ENCODE results near the gene LYZL2. TPM values are rescaled to one million over a fixed set of nuclear protein-coding genes. Genes with fewer than 3 reads are reported as not detected.

Gene LYZL2
- total and polyA plus RNA-seq, 9 of the 15 experiments (the other 6 are each of a cell fraction or from before 2014, with no cell fraction given), result not detected

- TF ChIP-seq POU5F1 (IDR thresholded peaks at IDR 0.05; ENCODE audit: borderline replicate concordance, low read depth, low read length, partially characterized antibody) (no peak), SMAD1 (IDR thresholded peaks at IDR 0.05; ENCODE audit: low read depth, low read length, partially characterized antibody) (no peak), SRSF9 (IDR thresholded peaks at IDR 0.05; ENCODE audit: borderline replicate concordance, low read depth, low read length) (no peak), SRF (CRISPR knock-in tag; IDR thresholded peaks at IDR 0.05) (no peak), L3MBTL2 (IDR thresholded peaks at IDR 0.05) (0 out of 2 replicates have a peak, but pooled peaks have one; percentile 30), RFX5 (IDR thresholded peaks at IDR 0.05; ENCODE audit: low read depth, low read length) (no peak), ZNF699 (CRISPR knock-in tag; IDR thresholded peaks at IDR 0.05; ENCODE audit: insufficient replicate concordance) (no peak), ELF4 (CRISPR knock-in tag; IDR thresholded peaks at IDR 0.05) (no peak), TEAD2 (tag; IDR thresholded peaks at IDR 0.05) (no peak), SRSF1 (IDR thresholded peaks at IDR 0.05; ENCODE audit: low read depth, low read length) (no peak), ZNF3 (CRISPR knock-in tag; IDR thresholded peaks at IDR 0.05) (no peak), ETS1 (conservative IDR thresholded peaks at IDR 0.05; ENCODE audit: control insufficient read depth, low read depth, low read length) (no peak), SNIP1 (IDR thresholded peaks at IDR 0.05; ENCODE audit: low read depth) (no peak), MXI1 (IDR thresholded peaks at IDR 0.05; ENCODE audit: low read depth, low read length) (no peak), ZNF445 (CRISPR knock-in tag; IDR thresholded peaks at IDR 0.05; ENCODE audit: low read depth) (no peak), CAMTA2 (CRISPR knock-in tag; conservative IDR thresholded peaks at IDR 0.05) (no peak), TCF3 (CRISPR knock-in tag; IDR thresholded peaks at IDR 0.05) (0 out of 2 replicates have a peak, but pooled peaks have one; percentile 18), LEF1 (IDR thresholded peaks at IDR 0.05) (0 out of 2 replicates have a peak, but pooled peaks have one; percentile 17), FUS (optimal IDR thresholded peaks at IDR 0.05; ENCODE audit: low read depth, low read length) (no peak), DDX20 (tag; IDR thresholded peaks at IDR 0.05; ENCODE audit: low read depth) (no peak), PPARD (CRISPR knock-in tag; IDR thresholded peaks at IDR 0.05) (no peak), ZNF212 (CRISPR knock-in tag; IDR thresholded peaks at IDR 0.05) (no peak), E4F1 (CRISPR knock-in tag; IDR thresholded peaks at IDR 0.05; ENCODE audit: borderline replicate concordance) (no peak), SFPQ (IDR thresholded peaks at IDR 0.05; ENCODE audit: low read depth, low read length) (no peak), MIER1 (IDR thresholded peaks at IDR 0.05; ENCODE audit: low read depth) (no peak)
Observed at GRCh38 chr10:30583778-30584415, 45.7 kb downstream of the LYZL2 start (continued).
